ENCODE data around the gene TMC1.
"Not testable (repeated sequence)": the region's sequence is repeated elsewhere in the genome, so short reads cannot be mapped to it uniquely, and the experiment has no call there.

Gene TMC1

DNA sequence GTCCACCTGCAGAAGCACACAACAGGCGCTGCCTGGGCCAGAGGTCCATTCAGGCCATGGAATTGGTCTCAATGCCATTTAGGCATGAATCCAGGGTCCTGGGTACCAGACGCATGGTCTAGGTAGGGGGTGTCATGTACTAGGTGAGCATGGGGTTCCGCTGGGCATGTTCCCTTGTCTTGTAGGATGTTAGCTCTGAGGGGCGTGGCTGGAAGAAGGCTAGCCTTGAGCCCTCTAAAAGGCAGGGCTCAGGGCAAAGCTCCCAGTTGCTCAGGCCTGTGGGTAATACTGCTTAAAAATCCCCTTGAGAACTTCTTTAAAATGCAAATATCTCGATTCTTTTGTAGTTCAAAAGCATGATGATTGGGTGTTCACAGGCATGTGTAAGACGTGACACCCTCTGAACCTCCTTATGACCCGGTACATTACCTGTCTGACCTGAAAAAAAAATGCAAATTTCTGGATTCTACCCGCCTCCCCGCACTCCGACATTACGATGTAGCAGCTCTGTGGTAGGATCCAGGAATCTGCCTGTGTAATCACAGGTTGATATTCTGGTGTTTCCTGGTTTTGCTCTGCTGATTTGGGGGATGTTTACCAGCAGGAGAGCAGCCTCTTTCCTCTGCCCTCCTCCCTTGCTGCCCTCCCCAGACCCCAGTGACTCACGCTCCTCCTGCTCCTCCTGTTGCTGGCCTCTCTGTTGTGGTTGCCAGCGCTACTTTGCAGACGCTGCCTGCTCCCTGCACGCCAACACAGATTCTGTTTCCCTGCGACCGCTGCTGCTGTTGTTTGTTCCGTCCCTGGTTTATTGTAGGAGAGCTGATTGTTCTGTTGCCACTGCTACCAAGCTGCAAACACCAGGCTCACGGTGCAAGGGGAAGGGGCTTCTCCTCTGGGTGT lies 5.7 kb downstream of the TMC1 start:
- DNase-seq: peak; percentile 17

DNA sequence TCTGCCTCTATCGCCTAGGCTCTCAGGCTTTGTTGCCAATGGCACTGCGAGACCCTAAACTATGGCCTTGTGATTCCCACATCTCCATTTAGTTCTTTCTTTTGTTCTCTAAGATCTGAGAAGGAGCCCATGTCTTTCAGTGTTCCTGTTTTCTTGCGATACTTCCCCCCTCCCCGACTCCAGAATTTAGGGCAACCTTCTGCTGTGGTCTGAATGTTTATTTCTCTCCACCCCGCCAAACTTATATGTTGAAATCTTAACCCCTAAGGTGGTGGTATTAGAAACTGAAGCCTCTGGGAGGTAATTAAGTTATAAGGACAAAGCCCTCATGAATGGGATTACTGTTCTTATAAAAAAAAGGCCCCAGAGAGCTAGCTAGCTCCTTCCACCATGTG lies 6.4 kb downstream of the TMC1 start:
- no peak for DNase-seq

DNA sequence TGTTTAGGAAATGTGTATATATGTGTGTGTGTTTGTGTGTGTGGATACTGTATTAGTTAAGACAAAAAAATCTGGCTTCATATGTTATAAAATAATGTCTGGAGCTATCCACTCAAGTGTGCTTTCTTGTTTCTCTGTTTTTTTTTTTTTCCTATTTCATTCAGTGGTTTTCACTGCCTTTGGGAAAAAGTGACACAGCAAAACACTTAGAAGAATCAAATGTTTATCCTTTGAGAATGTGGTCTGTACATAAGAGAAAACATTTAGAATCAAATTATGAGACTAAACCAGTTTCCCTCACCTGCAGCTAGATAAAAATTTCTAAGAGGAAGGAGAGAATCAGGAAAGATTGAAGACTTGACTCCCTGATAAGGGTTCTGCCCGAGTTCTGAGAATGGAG lies 8.1 kb downstream of the TMC1 start:
- no peak for DNase-seq

DNA sequence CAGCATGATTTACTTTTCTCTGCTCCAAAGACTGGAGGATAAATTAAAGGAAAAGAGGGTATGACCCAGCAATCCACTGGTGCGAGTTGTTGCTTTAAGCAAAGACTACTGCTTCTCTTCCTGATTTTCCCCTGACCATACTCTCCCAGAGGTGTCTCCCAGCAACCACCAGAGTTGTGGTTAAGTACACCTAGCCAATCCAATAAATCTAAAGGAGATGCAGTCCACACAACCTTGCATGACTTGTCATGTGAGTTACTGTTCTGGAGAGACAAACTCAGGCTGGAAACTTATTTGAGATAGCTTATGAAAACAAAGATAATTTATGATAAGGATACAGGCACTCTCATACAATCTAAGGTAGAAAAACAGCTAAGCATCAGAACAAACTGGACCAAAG lies 11.9 kb downstream of the TMC1 start:
- no peak for DNase-seq

DNA sequence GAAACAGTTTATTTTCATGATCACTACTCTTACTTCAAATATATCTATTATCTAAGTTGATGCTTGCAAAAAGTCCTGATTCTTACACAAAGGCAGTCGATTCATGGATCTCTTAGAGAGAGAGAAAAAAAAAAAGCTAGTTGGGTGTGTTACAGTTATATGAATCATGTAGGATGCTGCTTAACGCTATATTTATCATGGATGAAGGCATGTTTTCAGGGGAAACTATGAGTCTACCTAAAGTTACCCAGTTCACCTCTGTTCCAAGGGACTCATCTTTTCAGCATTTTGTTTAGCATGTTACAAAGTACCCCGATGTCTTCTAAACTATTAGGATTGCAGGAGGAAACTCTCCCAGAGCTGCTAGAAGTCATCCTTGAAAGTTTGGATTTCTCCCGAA lies 13.5 kb downstream of the TMC1 start:
- DNase-seq: no peak

DNA sequence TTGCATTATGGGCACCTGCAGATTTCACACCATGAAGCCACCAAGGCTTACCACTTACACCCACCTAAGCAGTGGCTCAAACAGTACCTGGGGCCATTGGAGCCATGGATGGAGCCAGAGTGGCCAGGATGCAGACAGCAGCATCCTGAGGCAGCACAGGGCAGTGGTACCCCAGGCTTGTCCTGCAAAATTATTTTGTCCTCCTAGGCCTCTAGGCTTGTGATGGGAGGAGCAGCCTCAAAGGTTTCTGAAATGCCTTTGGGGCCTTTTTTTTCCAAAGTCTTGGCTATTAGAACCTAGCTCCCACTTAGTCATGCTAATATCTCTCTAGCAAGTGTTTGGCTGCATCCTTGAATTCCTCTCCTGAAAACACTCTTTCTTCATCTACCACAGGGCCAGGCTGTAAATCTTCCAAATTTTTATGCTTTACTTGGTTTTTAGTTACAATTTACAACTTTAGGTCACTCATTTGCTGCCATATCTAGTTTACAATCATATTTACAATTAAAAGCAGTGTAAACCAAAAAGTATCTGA lies 15.7 kb downstream of the TMC1 start:
- no peak for DNase-seq

DNA sequence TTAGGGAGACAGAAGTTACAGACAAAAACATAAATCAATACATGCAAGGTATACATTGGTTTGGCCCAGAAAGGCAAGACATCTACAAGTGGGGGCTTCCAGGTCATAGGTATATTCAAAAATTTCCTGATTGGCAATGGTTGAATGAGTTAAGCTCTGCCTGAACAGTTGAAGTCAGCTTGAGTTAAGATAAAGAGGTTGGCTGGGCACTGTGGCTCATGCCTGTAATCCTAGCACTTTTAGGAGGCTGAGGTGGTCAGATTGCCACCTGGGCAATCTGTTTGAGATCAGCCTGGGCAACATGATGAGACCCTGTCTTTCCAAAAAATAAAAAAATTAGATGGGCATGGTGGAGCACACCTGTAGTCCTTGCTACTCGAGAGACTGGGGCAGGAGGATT lies 16.3 kb downstream of the TMC1 start:
- DNase-seq: no peak

DNA sequence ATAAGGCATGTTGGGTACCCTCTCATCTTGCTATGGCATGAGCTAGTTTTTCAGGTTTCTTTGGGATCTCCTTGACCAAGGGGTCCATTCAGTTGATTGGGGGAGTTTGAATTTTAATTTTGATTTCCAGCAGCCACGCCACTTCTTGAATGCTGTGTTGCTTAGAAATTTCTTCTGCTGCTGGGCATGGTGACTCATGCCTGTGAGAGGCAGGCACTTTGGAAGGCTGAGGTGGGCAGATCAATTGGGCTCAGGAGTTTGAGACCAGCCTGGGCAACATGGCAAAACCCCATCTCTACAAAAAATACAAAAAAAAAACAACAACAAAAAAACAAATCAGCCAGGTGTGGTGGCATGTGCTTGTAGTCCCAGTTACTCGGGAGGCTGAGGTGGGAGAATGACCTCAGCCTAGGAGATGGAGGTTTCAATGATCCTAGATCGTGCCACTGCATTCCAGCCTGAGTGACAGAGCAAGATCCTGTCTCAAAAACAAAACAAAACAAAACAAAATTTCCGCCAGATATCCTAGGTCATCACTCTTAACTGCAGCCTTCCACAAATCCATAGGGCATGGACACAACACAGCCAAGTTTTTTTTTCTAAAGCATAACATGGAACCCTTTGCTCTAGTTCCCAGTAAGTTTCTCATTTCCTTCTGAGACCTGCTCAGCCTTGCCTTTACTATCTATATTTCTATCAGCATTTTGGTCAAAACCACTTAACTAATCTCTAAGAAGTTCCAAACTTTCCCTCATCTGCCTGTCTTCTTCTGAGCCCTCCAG lies 17.7 kb downstream of the TMC1 start:
- DNase-seq: no peak

DNA sequence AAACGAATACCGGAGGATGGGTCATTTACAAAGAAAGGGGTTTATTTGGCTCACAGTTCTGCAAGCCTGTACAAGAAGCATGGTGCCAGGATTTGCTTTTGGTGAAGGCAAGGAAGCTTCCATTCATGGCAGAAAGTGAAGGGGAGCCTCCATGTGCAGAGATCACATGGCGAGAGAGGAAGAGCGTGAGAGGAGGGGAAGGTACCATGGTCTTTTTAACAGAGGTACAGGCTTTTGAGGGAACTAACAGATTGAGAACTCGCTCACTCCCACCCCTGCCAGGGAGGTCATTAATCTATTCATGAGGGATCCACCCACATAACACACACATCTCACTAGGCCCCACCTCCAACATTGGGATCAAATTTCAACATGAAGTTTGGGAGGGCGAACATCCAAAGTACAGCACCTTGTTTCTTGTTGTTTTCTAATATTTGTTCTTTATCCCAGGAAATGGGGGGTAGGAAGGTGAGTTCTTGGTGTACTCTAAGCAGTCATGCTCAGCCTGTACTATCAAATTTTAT lies 18.5 kb downstream of the TMC1 start:
- DNase-seq: no peak

DNA sequence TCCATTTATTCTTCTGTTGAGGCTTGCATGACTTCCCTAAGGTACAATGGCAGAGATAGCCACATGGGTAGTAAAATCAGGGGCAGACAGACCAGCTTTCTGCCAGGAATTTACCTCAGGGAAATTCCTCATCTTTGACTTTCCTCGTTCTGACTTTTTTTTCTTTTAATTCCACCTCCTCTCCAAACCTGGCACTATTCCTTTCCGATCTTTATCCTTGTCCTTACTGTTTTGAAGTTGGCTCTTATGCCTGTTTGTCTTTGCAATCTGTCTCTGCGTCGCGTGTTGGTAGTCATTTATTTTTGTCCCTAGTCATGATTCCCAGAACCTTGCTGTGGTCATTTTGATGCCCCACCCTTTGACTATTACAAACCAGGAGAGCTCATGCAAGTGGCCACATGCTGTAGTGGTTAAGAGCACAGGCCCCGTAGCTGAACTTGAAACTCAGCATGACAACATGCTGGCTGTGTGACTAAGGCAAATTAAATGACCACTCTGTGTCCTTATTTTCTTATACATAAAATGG lies 19.0 kb downstream of the TMC1 start:
- no peak for DNase-seq

DNA sequence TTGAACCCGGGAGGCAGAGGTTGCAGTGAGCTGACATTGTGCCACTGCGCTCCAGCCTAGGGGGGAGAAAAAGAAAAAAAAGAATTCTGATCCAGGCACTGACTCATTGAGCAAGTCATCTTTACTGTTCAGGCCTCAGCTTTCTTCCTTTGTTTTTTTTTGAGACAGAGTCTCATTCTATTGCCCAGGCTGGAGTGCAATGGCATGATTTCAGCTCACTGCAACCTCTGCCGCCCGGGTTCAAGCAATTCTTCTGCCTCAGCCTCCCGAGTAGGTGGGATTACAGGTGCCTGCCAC lies 21.1 kb downstream of the TMC1 start:
- DNase-seq: not testable (repeated sequence)

DNA sequence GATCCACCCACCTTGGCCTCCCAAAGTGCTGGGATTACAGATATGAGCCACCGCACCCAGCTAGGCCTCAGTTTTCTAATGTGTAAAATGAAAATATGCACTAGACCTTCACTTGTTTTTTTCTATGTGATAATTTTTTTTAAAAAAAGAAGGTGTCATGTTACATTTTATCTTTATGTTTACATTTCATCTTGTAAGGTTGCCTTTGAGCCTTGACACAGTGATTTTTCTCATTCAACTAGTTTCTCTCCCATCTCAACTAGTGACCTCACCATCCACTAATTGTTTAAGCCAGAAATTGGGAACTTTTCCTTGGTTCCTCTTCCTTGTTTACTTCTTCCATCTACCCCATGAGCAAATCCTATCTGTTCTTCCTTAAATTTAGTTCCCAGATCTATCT lies 21.5 kb downstream of the TMC1 start:
- DNase-seq: no peak

DNA sequence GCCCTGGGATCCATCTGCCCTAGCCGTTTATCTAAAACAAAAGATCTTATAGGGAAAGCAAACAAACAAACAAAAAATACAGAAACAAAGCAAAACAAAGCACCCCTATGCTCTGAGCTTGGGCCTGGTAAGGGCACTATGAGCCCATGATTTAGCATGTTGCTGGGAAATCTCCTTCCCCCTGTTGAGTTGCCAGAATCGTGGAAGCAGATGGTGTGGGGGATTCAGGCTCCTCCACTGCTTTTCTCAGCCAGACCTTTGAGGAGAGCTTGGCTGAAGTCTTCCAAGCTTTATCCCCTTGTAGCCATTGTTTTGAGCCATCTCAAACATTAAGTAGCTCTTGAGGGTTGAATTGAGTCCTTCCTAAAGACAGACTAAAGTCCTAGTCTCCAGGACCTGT lies 29.9 kb downstream of the TMC1 start:
- DNase-seq: no peak

DNA sequence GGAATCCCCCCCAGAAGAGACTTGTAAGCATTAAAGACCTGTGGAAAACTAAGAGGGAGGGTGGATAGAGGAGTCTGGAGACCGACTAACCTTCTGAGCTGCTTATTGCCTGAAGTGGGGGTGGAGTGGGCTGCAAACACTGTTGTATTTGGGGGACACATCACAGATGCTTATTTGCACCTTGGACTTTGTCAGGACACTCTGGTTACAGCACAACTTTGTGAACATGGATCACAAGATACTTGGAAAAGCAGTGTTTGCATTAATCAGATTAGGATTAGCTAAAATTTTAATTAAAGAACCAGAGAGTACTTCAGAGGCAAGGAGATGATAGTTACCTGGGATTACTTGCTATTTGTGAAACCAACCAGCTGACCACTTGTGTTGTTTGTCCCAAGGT lies 30.9 kb downstream of the TMC1 start:
- DNase-seq: no peak

DNA sequence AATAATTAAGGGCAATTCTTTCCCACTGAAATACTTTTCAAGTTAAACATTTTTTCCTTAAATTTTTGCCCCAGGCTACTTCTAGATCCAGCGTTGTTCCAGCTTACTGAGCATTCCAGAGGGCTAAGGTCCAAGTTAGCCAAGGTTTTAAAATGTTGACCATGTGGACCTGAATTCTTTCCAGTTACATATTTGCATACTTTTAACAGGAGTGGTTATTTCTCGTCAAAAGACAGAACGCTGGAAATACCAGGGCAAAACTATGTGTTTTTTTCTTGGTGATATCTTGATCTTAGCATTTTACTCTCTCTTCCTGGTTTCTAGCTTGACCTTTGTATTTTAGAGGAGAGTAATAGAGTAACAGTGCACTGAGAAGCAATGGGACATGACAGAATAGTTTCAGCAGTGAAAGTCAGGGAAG lies 32.8 kb downstream of the TMC1 start:
- no peak for DNase-seq

DNA sequence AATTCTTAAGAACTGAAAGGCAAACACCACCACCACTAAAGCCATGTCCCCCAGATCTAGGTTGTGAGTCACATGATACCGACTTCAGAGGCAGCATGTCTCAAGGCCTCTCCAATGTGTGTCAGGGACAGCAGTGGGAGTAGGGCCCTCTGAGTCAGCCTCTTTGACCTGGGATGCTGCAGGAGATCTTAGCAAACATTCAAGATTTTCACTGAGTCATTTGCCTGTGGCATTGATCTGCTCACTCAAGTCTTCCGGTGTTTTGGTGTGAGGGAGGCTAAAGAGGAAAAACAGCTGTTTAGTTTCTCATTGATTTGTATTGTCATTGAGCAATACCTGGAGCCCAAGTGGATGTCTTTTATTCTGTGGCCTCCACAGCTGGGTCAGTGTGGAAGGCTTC lies 36.1 kb downstream of the TMC1 start:
- DNase-seq: no peak

DNA sequence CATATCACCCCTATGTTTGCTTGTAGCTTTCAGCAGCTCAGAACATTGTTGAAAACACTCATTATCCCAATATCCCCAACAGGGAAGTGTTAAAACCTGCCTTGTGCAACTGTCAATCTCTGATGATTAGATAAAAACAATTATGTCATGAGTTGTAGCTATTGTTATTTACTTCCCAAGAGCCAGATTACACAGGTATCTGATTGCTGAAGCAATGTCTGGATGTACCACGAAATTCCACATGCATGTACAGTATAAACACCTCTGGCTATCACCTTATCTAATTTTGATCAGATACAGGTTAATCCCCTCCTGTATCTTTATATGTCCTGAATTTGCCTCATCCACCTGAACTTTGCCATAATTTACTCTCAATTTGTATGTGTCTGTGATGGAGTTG lies 38.7 kb downstream of the TMC1 start:
- DNase-seq: no peak

DNA sequence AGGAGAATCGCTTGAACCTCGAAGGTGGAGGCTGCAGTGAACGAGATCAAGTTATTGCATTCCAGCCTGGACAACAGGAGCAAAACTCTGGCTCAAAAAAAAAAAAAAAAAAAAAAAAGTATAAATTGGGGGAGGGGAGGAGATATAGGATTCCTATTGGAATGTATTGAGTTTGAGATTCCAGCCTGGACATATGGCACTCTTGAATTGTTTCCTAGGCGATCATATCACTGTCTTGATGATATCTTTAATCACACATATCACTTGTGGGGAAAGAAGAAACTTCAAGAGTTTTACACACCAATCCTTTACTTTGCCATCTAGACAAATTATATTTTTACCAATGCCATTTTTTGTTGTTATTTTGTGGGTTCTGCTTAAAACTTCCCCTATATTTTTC lies 42.4 kb downstream of the TMC1 start:
- DNase-seq: no peak

DNA sequence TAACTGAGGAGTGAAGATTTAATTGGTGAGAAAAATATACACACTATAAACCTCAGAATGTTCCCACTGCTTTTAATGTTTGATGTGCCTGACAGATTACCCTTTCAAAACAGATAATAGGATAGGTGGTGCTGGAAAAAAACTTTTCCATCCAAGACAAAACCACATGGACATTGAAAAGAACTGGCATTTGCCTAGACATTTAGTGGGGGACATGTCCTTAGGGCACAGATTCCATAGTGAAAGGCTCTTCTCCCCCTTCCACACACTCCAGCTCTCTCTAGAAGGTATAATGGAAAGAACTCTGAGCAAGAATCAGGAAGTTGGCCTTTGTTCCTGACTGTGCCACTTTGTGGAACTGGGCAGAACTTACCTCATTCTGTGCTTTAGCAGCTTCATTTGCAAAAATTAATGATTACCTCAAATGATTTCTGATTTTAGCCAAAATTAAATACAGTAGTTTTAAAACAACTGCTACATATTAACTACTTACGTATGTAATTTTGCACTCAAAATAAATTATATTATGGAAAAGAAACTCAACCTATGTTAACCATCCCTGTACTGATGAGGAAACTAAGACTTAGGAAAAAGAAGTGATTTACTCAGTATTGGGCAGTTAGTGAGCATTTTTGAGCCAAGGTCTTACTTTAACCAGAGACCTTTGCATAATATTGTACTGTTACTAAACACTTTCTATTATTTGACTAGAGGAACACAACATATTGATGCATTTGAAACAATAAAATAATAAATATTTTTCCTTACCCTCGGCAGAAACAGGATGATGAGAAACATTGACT lies 43.3 kb downstream of the TMC1 start:
- DNase-seq: no peak

DNA sequence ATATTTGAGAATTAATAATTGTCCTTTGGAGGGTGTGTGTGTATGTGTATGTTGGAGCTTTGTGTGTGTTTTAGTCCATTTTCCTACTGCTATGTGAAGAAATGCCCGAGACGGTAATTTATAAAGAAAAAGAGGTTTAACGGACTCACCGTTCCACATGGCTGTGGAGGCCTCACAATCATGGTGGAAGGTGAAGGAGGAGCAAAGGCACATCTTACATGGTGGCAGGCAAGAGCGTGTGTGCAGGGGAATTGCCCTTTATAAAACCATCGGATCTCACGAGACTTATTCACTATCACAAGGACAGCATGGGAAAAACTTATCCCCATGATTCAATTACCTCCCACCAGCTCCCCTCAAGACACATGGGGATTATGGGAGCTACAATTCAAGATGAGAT lies 44.1 kb downstream of the TMC1 start:
- no peak for DNase-seq

DNA sequence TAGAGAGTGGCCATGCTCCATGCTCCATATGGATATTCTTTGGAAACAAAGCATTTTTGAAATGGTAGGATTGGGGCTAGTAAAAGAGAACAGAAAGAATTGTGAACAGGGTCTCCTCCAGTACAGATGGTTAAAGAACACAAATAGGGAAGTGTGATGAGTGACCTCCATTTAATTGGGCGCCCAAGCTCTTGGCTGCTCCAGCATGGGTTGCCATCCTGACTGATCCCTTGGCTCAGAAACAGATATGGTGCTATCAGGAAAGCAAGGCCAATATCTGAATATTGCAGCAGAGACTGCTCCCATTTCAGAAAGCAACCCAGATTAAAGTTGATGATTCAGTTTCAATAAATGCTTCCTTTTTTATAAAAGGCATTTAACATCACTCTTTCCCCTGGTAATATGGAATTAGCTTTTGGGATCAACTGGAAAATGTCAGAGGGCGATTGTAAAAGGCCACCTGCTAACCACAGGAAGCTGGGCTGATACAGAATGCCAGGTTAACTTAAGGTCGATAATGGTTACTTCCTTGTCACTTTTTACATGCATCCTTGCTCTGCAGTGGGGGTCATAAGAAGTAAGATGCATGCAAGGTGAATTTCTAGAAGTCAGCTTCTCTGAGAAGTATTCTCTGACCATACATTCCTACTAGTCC lies 52.9 kb downstream of the TMC1 start:
- no peak for DNase-seq

DNA sequence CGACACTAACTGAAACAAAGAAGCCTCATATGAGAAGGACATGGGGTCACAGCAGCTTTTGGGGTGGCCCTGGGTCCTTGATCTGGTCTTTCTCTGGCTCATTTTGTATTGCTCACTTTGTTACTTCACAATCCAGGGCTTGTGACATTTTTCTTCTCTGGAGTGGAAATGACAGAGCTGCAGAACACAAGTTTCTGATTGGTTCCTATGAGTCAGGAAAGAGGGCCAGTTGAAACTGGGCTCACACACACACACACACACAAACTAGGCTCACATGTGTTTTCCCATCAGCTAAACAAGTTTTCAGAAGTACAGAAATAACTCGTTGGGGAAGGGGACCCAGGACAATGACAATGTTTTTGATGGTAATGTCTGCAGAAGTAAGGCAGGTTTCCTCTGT lies 54.3 kb downstream of the TMC1 start:
- DNase-seq: no peak
